Stimulated activated CD8-positive, alpha-beta memory T cell treated with anti-CD3 and anti-CD28 coated beads, Interleukin-12 subunit alpha, Interleukin-12 subunit beta, amount 100 ng/mL, for 4 hours (primary cell): ENCODE data around the gene MYEF2.

Experiments used
- DNase-seq: peaks from one replicate; pipeline ENCODE4 v3.0.0-alpha.2; 2020; ENCODE audit warnings: low read depth

The MYEF2 gene

GRCh38 chr15:48086576-48086975 lies 91.5 kb downstream of the MYEF2 start:
- DNase-seq = no peak

- no peak for DNase-seq
Measured at GRCh38 chr15:48086133-48086532, 92.0 kb downstream of the MYEF2 start.

GRCh38 chr15:48085591-48085930 lies 92.5 kb downstream of the MYEF2 start:
- DNase-seq = no peak

GRCh38 chr15:48084759-48085590 lies 93.1 kb downstream of the MYEF2 start:
- no peak for DNase-seq
